Mesendoderm (in vitro differentiated cells): ENCODE data around the gene DOK3.

Experiments used
- DNase-seq: peaks from one replicate; pipeline ENCODE4 v3.0.0; 2013
- H2AK5ac ChIP-seq: 2 replicates; pipeline ENCODE4 v1.6.1; 2013; ENCODE audit warnings: low read length, inconsistent platforms
- H2BK120ac ChIP-seq: 2 replicates; pipeline ENCODE4 v1.6.1; 2013; ENCODE audit warnings: low read depth, mild to moderate bottlenecking, low read length, moderate library complexity, mixed read lengths
- H2BK15ac ChIP-seq: replicated peaks from 2 replicates; pipeline ENCODE4 v1.6.1; 2013; ENCODE audit warnings: low read depth, mild to moderate bottlenecking, moderate library complexity
- H2BK5ac ChIP-seq: 2 replicates; pipeline ENCODE4 v1.6.1; 2013; ENCODE audit warnings: low read length, inconsistent platforms
- H3K18ac ChIP-seq: 2 replicates; pipeline ENCODE4 v1.6.1; 2013; ENCODE audit warnings: mild to moderate bottlenecking, low read length, mixed read lengths
- H3K23ac ChIP-seq: one replicate; pipeline ENCODE4 v1.6.1; 2013; ENCODE audit warnings: low read length
- H3K27ac ChIP-seq: 2 replicates; pipeline ENCODE4 v1.5.1; 2013; ENCODE audit warnings: low read depth, mild to moderate bottlenecking, inconsistent platforms, low read length, moderate library complexity
- H3K27me3 ChIP-seq: 2 replicates; pipeline ENCODE4 v1.6.1; 2013; ENCODE audit warnings: low read length, control low read depth, mild to moderate bottlenecking, inconsistent platforms; ENCODE audit not compliant: insufficient read depth, poor library complexity
- H3K36me3 ChIP-seq: 2 replicates; pipeline ENCODE4 v1.6.1; 2013; ENCODE audit warnings: low read length, inconsistent platforms; ENCODE audit not compliant: control insufficient read depth, insufficient read depth
- H3K4ac ChIP-seq: one replicate; pipeline ENCODE4 v1.6.1; 2013; ENCODE audit warnings: low read depth, mild to moderate bottlenecking, low read length, moderate library complexity
- H3K4me1 ChIP-seq: 2 replicates; pipeline ENCODE4 v1.6.1; 2013; ENCODE audit warnings: low read depth, low read length, inconsistent platforms; ENCODE audit not compliant: control insufficient read depth
- H3K4me2 ChIP-seq: 2 replicates; pipeline ENCODE4 v1.6.1; 2013; ENCODE audit warnings: low read length
- H3K4me3 ChIP-seq: 2 replicates; pipeline ENCODE4 v1.5.1; 2013; ENCODE audit warnings: mild to moderate bottlenecking, low read length
- H3K56ac ChIP-seq: one replicate; pipeline ENCODE4 v1.6.1; 2013; ENCODE audit warnings: low read length
- H3K79me1 ChIP-seq: 2 replicates; pipeline ENCODE4 v1.6.1; 2013; ENCODE audit warnings: low read length, inconsistent platforms
- H3K79me2 ChIP-seq: 2 replicates; pipeline ENCODE4 v1.6.1; 2013; ENCODE audit warnings: mild to moderate bottlenecking, low read length; ENCODE audit not compliant: control insufficient read depth, insufficient read depth
- H3K9ac ChIP-seq: 2 replicates; pipeline ENCODE4 v1.6.1; 2013; ENCODE audit warnings: low read length, inconsistent platforms
- H4K5ac ChIP-seq: one replicate; pipeline ENCODE4 v1.6.1; 2013; ENCODE audit warnings: low read length
- H4K8ac ChIP-seq: one replicate; pipeline ENCODE4 v1.6.1; 2013; ENCODE audit warnings: low read depth, mild to moderate bottlenecking, control low read depth, low read length, moderate library complexity
- WGBS: extraction: QIAGEN DNeasy Blood & Tissue Kit; methylation state at CpG from one replicate; pipeline ENCODE4 v1.1.7; 2013; ENCODE audit warnings: low lambda C conversion rate, missing lambda C conversion rate; ENCODE audit not compliant: insufficient coverage; ENCODE audit errors: extremely low coverage; 5-methylcytosine and 5-hydroxymethylcytosine counted together

DOK3 gene

DNA sequence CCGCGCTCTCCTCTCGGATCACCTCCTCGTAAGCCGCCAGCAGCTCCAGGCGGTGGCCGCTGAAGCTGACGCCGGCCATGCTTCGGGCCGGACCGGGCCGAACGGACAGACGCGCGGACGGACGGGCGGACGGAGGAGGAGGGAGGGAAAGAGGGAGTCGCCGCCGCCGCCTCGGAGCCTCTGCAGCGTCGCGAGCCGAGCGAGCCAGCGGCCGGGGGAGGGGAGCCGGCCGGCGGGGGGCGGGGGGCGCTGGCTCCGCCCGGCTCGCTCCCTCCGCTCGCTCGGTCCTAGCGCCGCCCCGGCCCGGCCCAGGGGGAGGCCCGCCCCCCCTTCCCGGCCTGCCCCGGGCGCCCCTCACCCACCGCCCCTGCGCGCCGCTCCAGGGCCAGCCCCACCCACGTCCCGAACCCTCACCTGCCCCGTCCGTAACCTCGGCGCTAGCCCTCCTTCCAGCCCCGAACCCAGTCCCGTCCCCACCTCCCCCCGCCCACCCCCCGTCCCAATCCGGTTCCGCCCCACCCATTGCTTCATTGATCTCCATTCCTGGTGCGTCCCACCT, 36.1 kb downstream of the DOK3 start, which contains the start of gene DBN1:
TSS of gene DBN1 (minus strand) at position 192 of the 559 bp plus-strand sequence. CDS start at position 79, 113 bp downstream.
- peak; percentile 76 for DNase-seq
- H3K23ac ChIP-seq = peak within 1 kb of the TSS; percentile 97
- H3K4ac ChIP-seq = peak within 1 kb of the TSS; percentile 98
- peak within 1 kb of the TSS; percentile 89 for H3K27ac ChIP-seq
- peak within 1 kb of the TSS; percentile 87 for H3K4me3 ChIP-seq
- peaks cover 25% of the 10 kb centered on the region for H3K4me1 ChIP-seq
- peak within 1 kb of the TSS; percentile 94 for H3K9ac ChIP-seq
- H3K79me2 ChIP-seq = peaks cover 40% of the 10 kb centered on the region
- H3K79me1 ChIP-seq = peaks cover 23% of the 10 kb centered on the region
- peak within 1 kb of the TSS; percentile 23 for H2BK120ac ChIP-seq
- no peaks in the 10 kb centered on the region for H3K27me3 ChIP-seq
- peak within 1 kb of the TSS; percentile 94 for H3K18ac ChIP-seq
- H2BK5ac ChIP-seq = peak within 1 kb of the TSS; percentile 66
- no CpG with 5 or more reads among the region's 69 CpGs for WGBS
- peak within 1 kb of the TSS; percentile 1 for H2AK5ac ChIP-seq
- H4K5ac ChIP-seq = no peak within 1 kb of the TSS
- H2BK15ac ChIP-seq = no peak within 1 kb of the TSS
- H3K56ac ChIP-seq = peak within 1 kb of the TSS; percentile 97
- no peaks in the 10 kb centered on the region for H3K36me3 ChIP-seq
- H3K4me2 ChIP-seq = peak within 1 kb of the TSS; percentile 72
- H4K8ac ChIP-seq = peak within 1 kb of the TSS; percentile 17

DNA sequence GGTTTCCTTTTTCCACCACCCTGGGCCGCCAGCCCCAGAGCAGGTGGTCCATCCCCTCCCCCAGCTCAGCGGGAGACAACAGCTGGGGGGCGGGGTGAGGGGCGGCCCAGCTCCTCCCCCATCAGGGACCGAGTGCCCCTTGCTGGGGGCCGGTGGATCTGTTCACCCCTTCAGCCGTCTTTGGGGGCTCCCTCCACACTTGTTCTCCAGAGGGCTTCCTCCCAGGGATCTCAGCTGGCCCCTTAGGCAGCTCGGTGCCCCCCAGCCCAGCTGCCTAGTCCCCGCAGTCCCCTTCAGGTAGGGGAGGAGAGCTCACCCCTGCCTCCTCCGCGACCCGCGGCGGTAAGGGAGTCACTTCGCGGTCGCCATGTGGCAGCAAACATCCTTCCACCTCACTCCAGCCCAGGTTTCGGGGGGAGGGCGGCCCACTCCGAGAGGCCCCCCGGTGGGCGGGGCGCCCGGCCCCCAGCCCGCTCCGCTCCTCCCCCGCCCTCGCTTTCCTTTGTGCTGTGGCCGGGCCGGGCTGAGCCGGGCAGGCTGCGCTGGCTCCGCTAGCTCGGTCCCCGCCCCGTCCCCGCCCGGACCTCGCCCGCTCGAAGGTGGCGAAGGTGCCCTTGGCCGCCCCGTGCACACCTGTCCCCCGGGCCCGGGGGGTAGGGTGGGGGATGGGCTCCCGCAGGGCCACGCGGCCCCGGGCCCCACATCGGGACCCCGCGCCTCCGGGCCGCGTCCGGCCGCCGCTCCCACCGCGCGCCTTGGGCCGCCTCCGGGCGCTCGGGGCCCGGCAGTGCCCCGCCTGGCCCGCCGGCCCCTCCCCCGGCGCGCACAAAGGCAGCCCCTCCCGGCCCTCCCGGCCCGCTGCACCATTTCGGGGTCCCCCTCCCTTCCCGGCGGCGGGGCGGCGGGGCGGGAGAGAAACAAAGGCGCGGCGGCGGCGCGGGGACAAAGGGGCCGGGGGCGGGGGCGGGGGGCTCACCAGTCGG, 36.9 kb downstream of the DOK3 start:
- DNase-seq = peak; percentile 56
- H3K4me1 ChIP-seq = peaks cover 26% of the 10 kb centered on the region
- peak overlapping the region; percentile 72 for H3K4me2 ChIP-seq
- H2BK120ac ChIP-seq = peak overlapping the region; percentile 23
- H3K9ac ChIP-seq = peak overlapping the region; percentile 94
- no peaks in the 10 kb centered on the region for H3K36me3 ChIP-seq
- H3K27ac ChIP-seq = peak overlapping the region; percentile 89
- H3K18ac ChIP-seq = peak overlapping the region; percentile 94
- no peak overlapping the region for H2AK5ac ChIP-seq
- H2BK5ac ChIP-seq = peak overlapping the region; percentile 66
- peak overlapping the region; percentile 98 for H3K4ac ChIP-seq
- H2BK15ac ChIP-seq = no peak overlapping the region
- H3K27me3 ChIP-seq = no peaks in the 10 kb centered on the region
- peaks cover 45% of the 10 kb centered on the region for H3K79me2 ChIP-seq
- H3K79me1 ChIP-seq = peaks cover 24% of the 10 kb centered on the region
- peak overlapping the region; percentile 59 for H3K23ac ChIP-seq
- H3K56ac ChIP-seq = peak overlapping the region; percentile 97
- peak overlapping the region; percentile 17 for H4K8ac ChIP-seq
- peak overlapping the region; percentile 87 for H3K4me3 ChIP-seq
- no peak overlapping the region for H4K5ac ChIP-seq
- WGBS = no CpG with 5 or more reads among the region's 93 CpGs

DNA sequence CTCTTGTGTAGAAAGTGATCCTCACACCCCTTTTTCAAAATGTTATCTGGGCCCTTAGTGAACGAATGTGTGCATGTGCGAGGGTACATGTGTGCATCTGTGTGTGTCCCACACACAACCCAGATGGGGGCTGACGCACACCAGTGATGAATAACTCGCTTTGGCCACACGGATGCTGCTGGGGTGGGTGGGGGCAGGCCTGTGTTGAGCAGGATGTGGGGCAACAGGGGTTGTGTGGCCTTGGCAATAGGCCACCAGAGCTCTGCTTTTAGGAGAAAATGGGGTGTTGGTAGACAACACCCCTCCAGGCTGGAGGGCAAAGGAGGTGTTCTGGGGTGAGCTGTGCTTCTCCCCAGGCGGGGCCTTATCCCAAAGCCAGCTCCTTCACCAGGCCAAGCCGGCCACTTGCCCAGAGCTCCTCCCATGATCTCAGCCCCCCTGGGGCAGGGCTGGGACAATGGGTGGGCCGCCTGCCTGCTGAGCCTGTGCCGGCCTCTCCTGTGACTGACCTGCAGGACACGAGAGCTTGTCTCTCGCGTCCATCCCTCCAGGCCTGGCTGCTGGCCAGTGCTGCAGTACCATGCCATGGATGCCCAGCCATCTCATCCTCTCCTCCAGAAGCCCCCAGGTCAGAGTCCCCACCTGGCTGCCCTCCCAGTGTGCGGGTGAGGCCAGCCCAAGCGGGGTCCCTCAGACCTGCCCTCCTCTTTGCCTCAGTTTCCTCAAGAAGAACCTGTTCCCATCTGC, 37.8 kb downstream of the DOK3 start:
- Histone ChIP-seq H3K56ac (peak overlapping the region; percentile 97), H3K27ac (no peak overlapping the region), H2BK5ac (no peak overlapping the region), H3K4me2 (peak overlapping the region; percentile 72), H3K4ac (no peak overlapping the region), H3K79me1 (peaks cover 26% of the 10 kb centered on the region), H2BK120ac (no peak overlapping the region), H2BK15ac (no peak overlapping the region), H3K36me3 (peaks cover 9% of the 10 kb centered on the region), H3K23ac (peak overlapping the region; percentile 59), H2AK5ac (no peak overlapping the region), H4K5ac (no peak overlapping the region), H3K27me3 (no peaks in the 10 kb centered on the region), H4K8ac (no peak overlapping the region), H3K9ac (peak overlapping the region; percentile 94), H3K18ac (peak overlapping the region; percentile 94), H3K4me1 (peaks cover 26% of the 10 kb centered on the region), H3K79me2 (peaks cover 45% of the 10 kb centered on the region), H3K4me3 (peak overlapping the region; percentile 78)
- DNase-seq = no peak
- WGBS = no CpG with 5 or more reads among the region's 14 CpGs

DNA sequence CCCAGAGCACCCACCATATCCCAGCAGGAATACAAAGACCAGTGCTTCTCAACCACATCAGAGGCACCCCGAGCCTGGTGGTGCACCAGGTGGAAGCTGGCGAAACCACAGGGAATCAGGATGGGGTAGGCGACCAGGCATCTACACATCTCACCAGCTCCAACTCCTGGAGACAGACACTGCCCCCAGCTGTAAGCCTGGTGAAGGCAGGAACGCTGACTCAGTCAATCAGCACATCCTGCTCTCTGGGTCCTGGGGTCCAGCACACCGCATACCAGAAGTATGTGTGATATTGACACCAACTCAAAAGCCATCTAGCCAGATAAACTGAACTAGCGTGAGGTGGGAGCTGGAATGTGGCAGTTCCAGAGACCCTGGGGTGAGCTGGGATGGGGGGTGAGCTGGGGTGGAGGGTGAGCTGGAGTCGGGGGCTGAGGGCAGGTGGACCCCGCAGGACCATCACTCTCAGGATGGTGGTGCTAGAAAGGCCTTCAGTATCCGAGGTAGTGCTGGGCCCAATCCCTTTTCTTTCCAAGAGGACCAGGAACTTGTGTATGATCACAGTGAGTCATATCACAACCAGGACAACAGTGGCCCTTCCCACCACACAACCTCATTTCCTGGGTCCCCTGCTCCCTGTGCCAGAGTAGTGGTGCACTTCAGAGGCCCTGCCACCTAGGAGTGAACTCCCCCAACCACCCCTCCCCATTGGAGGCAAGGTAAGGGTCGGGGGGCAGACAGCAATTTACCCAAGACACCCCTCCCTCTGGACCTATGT, 38.7 kb downstream of the DOK3 start:
- Histone ChIP-seq H2AK5ac (no peak overlapping the region), H3K4me3 (no peak overlapping the region), H2BK15ac (no peak overlapping the region), H3K23ac (no peak overlapping the region), H3K9ac (peak overlapping the region; percentile 37), H3K18ac (no peak overlapping the region), H3K56ac (peak overlapping the region; percentile 27), H2BK120ac (no peak overlapping the region), H3K4me1 (peaks cover 26% of the 10 kb centered on the region), H3K27me3 (no peaks in the 10 kb centered on the region), H3K4ac (no peak overlapping the region), H4K8ac (no peak overlapping the region), H3K4me2 (no peak overlapping the region), H3K79me2 (peaks cover 45% of the 10 kb centered on the region), H2BK5ac (no peak overlapping the region), H4K5ac (no peak overlapping the region), H3K27ac (no peak overlapping the region), H3K36me3 (peaks cover 17% of the 10 kb centered on the region), H3K79me1 (peaks cover 31% of the 10 kb centered on the region)
- WGBS = no CpG with 5 or more reads among the region's 10 CpGs
- peak; percentile 76 for DNase-seq
